ENCODE data around the gene PRPF40B.
"Not testable (repeated sequence)": the region's sequence is repeated elsewhere in the genome, so short reads cannot be mapped to it uniquely, and the experiment has no call there.

- not testable (repeated sequence) for TF ChIP-seq CTCF (IDR thresholded peaks at IDR 0.05; ENCODE audit: low read length); EZH2 (optimal IDR thresholded peaks at IDR 0.05; ENCODE audit: low read depth, low read length)
Measured at GRCh38 chr12:49605539-49605938, 17.8 kb upstream of the PRPF40B start, which contains the start of gene FAM186B.

Measured in MM.1S (cell line).